Choroid plexus epithelial cell (primary cell): Measurements from ENCODE around the gene ZNF333.

ENCODE experiments used
- DNase-seq: peaks from one replicate; pipeline ENCODE4 v3.0.0-alpha.2; 2010; ENCODE audit warnings: low read depth
- H3K4me3 ChIP-seq: 2 replicates; pipeline ENCODE4 v1.5.1; 2011; ENCODE audit warnings: low read depth, mild to moderate bottlenecking, control low read depth, low read length, moderate library complexity
- CTCF ChIP-seq: conservative IDR thresholded peaks from 2 replicates; pipeline ENCODE4 v1.5.1; 2011; ENCODE audit warnings: low read depth, mild to moderate bottlenecking, control low read depth, inconsistent platforms, low read length, moderate library complexity

ZNF333 gene

GRCh38 chr19:14718522-14719116, 28.8 kb downstream of the ZNF333 start:
- peak; percentile 2 for DNase-seq
- TF ChIP-seq CTCF = no peak
- no peak overlapping the region for H3K4me3 ChIP-seq

- no peak overlapping the region for H3K4me3 ChIP-seq
- TF ChIP-seq CTCF = no peak
- DNase-seq = no peak
These were observed 29.3 kb downstream of the ZNF333 start for GRCh38 chr19:14719162-14719561.

GRCh38 chr19:14722127-14722526, 32.3 kb downstream of the ZNF333 start:
- no peak for DNase-seq
- no peak for TF ChIP-seq CTCF
- H3K4me3 ChIP-seq = no peak overlapping the region

- TF ChIP-seq CTCF = no peak
- no peak for DNase-seq
- no peak overlapping the region for H3K4me3 ChIP-seq
These were observed 38.7 kb downstream of the ZNF333 start for GRCh38 chr19:14728595-14728994.

GRCh38 chr19:14731200-14731599, 41.4 kb downstream of the ZNF333 start:
- DNase-seq = peak; percentile 14
- TF ChIP-seq CTCF = no peak
- peak overlapping the region; percentile 14 for H3K4me3 ChIP-seq

- no peak overlapping the region for H3K4me3 ChIP-seq
- TF ChIP-seq CTCF = no peak
- DNase-seq = no peak
These were observed 42.7 kb downstream of the ZNF333 start for GRCh38 chr19:14732510-14732909.

GRCh38 chr19:14733574-14733973, 43.7 kb downstream of the ZNF333 start:
- no peak for DNase-seq
- H3K4me3 ChIP-seq = no peak overlapping the region
- TF ChIP-seq CTCF = no peak
